GM12878 (cell line): Measurements from ENCODE around the gene DIS3L2. TPM values are rescaled to one million over a fixed set of nuclear protein-coding genes. Genes with fewer than 3 reads are reported as not detected.

Source experiments
- ATAC-seq: fragments of 200-7000 bp; cut with Tn5 transposase; 3 replicates; pipeline ENCODE4 v1.9.1; 2020; ENCODE audit warnings: mild to moderate bottlenecking, moderate library complexity
- BruUV-seq: library from RNA; stranded (reverse); fragments of 400-500 nt; replicated peaks from 2 replicates; lab custom pipeline; 2021; lab: Mats Ljungman, UMichigan
- CTCF ChIA-PET: fragments of 300-600 bp; sonication (Branson Sonifier 250); formaldehyde crosslinking; extraction: SDS; loops from one replicate; lab custom pipeline; 2021; ENCODE audit warnings: inconsistent platforms; lab: Yijun Ruan, JAX
- POLR2A ChIA-PET: fragments of 350-600 bp; formaldehyde crosslinking; extraction: SDS; loops from one replicate; lab custom pipeline; 2021; ENCODE audit warnings: inconsistent platforms; lab: Charles Lee
- RAD21 ChIA-PET: fragments of 300-600 bp; sonication (Branson Sonifier 250); formaldehyde crosslinking; loops from one replicate; lab custom pipeline; 2023; ENCODE audit warnings: antibody characterized with exemption; ENCODE audit not compliant: unreplicated experiment; lab: Charles Lee
- SMC1A ChIA-PET: fragments of 300-600 bp; sonication (Branson Sonifier 250); formaldehyde crosslinking; loops from one replicate; lab custom pipeline; 2023; ENCODE audit not compliant: unreplicated experiment, uncharacterized antibody; lab: Charles Lee
- DNase-seq: peaks from one replicate; pipeline ENCODE4 v3.0.0-alpha.2; 2011; ENCODE audit warnings: low read depth, low spot score
- FAIRE-seq: peaks from 3 replicates; lab custom pipeline; 2011; peaks lifted over from hg19 to GRCh38; lab: Jason Lieb, UNC
- H2AFZ ChIP-seq: 2 replicates; pipeline ENCODE4 v1.6.0; 2011; ENCODE audit warnings: low read depth, low read length, control low read depth; ENCODE audit not compliant: control insufficient read depth
- H3K27ac ChIP-seq: 2 replicates; pipeline ENCODE4 v1.5.1; 2011; ENCODE audit warnings: control low read depth; ENCODE audit not compliant: control insufficient read depth, insufficient read depth
- H3K27me3 ChIP-seq, 2 experiments: replicated peaks in 1 of 2; 2 replicates each; pipeline versions ENCODE4 v1.6.0 to v1.6.1; 2011; ENCODE audit warnings: low read length in 1 of 2; ENCODE audit not compliant: control insufficient read depth in 2 of 2, insufficient read depth in 2 of 2
- H3K36me3 ChIP-seq, 2 experiments: 2 replicates each; pipeline ENCODE4 v1.5.1; 2011; ENCODE audit warnings: low read length in 1 of 2; ENCODE audit not compliant: control insufficient read depth in 2 of 2, insufficient read depth in 2 of 2
- H3K4me1 ChIP-seq: 2 replicates; pipeline ENCODE4 v1.6.1; 2011; ENCODE audit warnings: mild to moderate bottlenecking, low read length, moderate library complexity, mixed read lengths; ENCODE audit not compliant: control insufficient read depth, insufficient read depth
- H3K4me2 ChIP-seq: 2 replicates; pipeline ENCODE4 v1.6.0; 2011; ENCODE audit warnings: control low read depth; ENCODE audit not compliant: control insufficient read depth, insufficient read depth
- H3K4me3 ChIP-seq: fragments of 200-600 bp; sonication (generic); 2 replicates; pipeline ENCODE4 v1.5.1; 2016
- H3K79me2 ChIP-seq: 2 replicates; pipeline ENCODE4 v1.6.0; 2011; ENCODE audit warnings: low read length; ENCODE audit not compliant: control insufficient read depth, insufficient read depth
- H3K9ac ChIP-seq: 2 replicates; pipeline ENCODE4 v1.8.0; 2011; ENCODE audit warnings: low read length, control low read depth, mixed read lengths; ENCODE audit not compliant: control insufficient read depth, insufficient read depth
- H3K9me3 ChIP-seq: replicated peaks from 3 replicates; pipeline ENCODE4 v1.5.1; 2011; ENCODE audit warnings: mild to moderate bottlenecking, low read length; ENCODE audit not compliant: control insufficient read depth, insufficient read depth
- H4K20me1 ChIP-seq: 2 replicates; pipeline ENCODE4 v1.6.0; 2011; ENCODE audit not compliant: control insufficient read depth, insufficient read depth
- ATF2 ChIP-seq: IDR thresholded peaks from 2 replicates; pipeline ENCODE4 v1.6.1; 2012; ENCODE audit warnings: low read length, inconsistent platforms
- CBX5 ChIP-seq: sonication (generic); IDR thresholded peaks from 2 replicates; pipeline ENCODE4 v1.6.1; 2016; ENCODE audit warnings: low read depth, moderate library complexity, mild to moderate bottlenecking, inconsistent platforms
- HDAC2 ChIP-seq: fragments of 200-600 bp; sonication (generic); IDR thresholded peaks from 2 replicates; pipeline ENCODE4 v1.6.1; 2017
- KAT2A ChIP-seq: conservative IDR thresholded peaks from 2 replicates; pipeline ENCODE4 v1.6.1; 2011; ENCODE audit warnings: low read depth, low read length; ENCODE audit not compliant: control insufficient read depth
- MYB ChIP-seq: fragments of 150-350 bp; IDR thresholded peaks from 2 replicates; pipeline ENCODE4 v1.6.1; 2014; ENCODE audit warnings: mild to moderate bottlenecking, low read depth, low read length, borderline replicate concordance
- NRF1 ChIP-seq: conservative IDR thresholded peaks from 2 replicates; pipeline ENCODE4 v1.6.1; 2011; ENCODE audit warnings: mild to moderate bottlenecking, low read depth, low read length, improper control_type of control experiment
- POLR2AphosphoS5 ChIP-seq: IDR thresholded peaks from 2 replicates; pipeline ENCODE4 v1.6.1; 2011; ENCODE audit warnings: mild to moderate bottlenecking, low read length, inconsistent platforms
- RBBP5 ChIP-seq: fragments of 200-600 bp; sonication (generic); conservative IDR thresholded peaks from 2 replicates; pipeline ENCODE4 v1.6.1; 2016
- WRNIP1 ChIP-seq: IDR thresholded peaks from 2 replicates; pipeline ENCODE4 v1.6.1; 2011; ENCODE audit warnings: low read depth, low read length, improper control_type of control experiment, borderline replicate concordance
- WGBS: methylation state at CpG from one replicate; pipeline ENCODE4 v1.1.6; 2016; ENCODE audit warnings: low lambda C conversion rate; ENCODE audit not compliant: insufficient replicate concordance, insufficient coverage; ENCODE audit errors: missing lambda C conversion rate; 5-methylcytosine and 5-hydroxymethylcytosine counted together
- in situ Hi-C: fragments of 300-500 bp; cut with MboI; formaldehyde crosslinking; loops from 9 replicates; pipeline ENCODE4 v1.14.3; 2018; ENCODE audit warnings: mixed read lengths
- intact Hi-C: fragments of 100-400 bp; cut with micrococcal nuclease; formaldehyde crosslinking; loops from one replicate; pipeline ENCODE4 v1.14.2; 2022; ENCODE audit not compliant: unreplicated experiment
- polyA plus RNA-seq, 11 experiments: library from polyadenylated mRNA; depleted of rRNA in 4 of 11; unstranded in 6 of 11; stranded (reverse) in 5 of 11; fragments of >200 nt; fragmentation: Nextera tagmentation in 4 of 11; fragmentation: Illumina TruSeq in 1 of 11; extraction: Ambion mirVana in 4 of 11; extraction: Trizol in 1 of 11; gene quantifications; 1 replicate in 1 of 11; 2 replicates in 10 of 11; pipeline versions ENCODE4 v1.2.1 to v1.2.3, GENCODE V29; 2011 to 2016; ENCODE audit warnings: inconsistent platforms in 2 of 11, missing spikeins in 2 of 11, low read depth in 1 of 11
- total RNA-seq, 4 experiments: library from RNA; depleted of rRNA in 3 of 4; stranded (reverse); fragments of >200 nt in 3 of 4; fragmentation: Illumina TruSeq in 1 of 4; extraction: Trizol in 1 of 4; gene quantifications; 2 replicates each; pipeline versions ENCODE4 v1.2.1 to v1.2.3, GENCODE V29; 2013 to 2021
- TF ChIP-seq, protein P1 (sequence below): fragments of 450-650 bp; IDR thresholded peaks from 2 replicates; pipeline ENCODE4 v1.6.1; 2017; ENCODE audit warnings: mild to moderate bottlenecking, moderate library complexity

Gene DIS3L2
- total and polyA plus RNA-seq, 10 of the 15 experiments (the other 5 are each of a cell fraction or from before 2014, with no cell fraction given), result 3.5 to 27.1 (median 16.0) TPM

GRCh38 chr2:231936491-231936890 is 25.0 kb upstream of the DIS3L2 start:
- ChIA-PET SMC1A (no interaction called here), CTCF (interaction anchor here (1.1 to 8.2 kb wide), 2 partner anchors 9 to 205 kb away, joined by 3 to 32 read pairs; no protein-coding TSS in a partner anchor), POLR2A (no interaction called here), RAD21 (interaction anchor here (0.5 kb wide), 1 partner anchor 19 kb away, joined by 3 read pairs; no protein-coding TSS in a partner anchor)
- no peak for DNase-seq
- H3K4me1 ChIP-seq, result no peaks in the 10 kb centered on the region
- TF ChIP-seq HDAC2 (no peak), KAT2A (no peak), WRNIP1 (no peak), MYB (no peak), POLR2AphosphoS5 (no peak), ATF2 (no peak), NRF1 (no peak), CBX5 (no peak), RBBP5 (no peak)
- TF ChIP-seq, protein P1, sequence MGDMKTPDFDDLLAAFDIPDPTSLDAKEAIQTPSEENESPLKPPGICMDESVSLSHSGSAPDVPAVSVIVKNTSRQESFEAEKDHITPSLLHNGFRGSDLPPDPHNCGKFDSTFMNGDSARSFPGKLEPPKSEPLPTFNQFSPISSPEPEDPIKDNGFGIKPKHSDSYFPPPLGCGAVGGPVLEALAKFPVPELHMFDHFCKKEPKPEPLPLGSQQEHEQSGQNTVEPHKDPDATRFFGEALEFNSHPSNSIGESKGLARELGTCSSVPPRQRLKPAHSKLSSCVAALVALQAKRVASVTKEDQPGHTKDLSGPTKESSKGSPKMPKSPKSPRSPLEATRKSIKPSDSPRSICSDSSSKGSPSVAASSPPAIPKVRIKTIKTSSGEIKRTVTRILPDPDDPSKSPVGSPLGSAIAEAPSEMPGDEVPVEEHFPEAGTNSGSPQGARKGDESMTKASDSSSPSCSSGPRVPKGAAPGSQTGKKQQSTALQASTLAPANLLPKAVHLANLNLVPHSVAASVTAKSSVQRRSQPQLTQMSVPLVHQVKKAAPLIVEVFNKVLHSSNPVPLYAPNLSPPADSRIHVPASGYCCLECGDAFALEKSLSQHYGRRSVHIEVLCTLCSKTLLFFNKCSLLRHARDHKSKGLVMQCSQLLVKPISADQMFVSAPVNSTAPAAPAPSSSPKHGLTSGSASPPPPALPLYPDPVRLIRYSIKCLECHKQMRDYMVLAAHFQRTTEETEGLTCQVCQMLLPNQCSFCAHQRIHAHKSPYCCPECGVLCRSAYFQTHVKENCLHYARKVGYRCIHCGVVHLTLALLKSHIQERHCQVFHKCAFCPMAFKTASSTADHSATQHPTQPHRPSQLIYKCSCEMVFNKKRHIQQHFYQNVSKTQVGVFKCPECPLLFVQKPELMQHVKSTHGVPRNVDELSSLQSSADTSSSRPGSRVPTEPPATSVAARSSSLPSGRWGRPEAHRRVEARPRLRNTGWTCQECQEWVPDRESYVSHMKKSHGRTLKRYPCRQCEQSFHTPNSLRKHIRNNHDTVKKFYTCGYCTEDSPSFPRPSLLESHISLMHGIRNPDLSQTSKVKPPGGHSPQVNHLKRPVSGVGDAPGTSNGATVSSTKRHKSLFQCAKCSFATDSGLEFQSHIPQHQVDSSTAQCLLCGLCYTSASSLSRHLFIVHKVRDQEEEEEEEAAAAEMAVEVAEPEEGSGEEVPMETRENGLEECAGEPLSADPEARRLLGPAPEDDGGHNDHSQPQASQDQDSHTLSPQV, result no peak
- no peak overlapping the region for H3K4me3 ChIP-seq
- in situ Hi-C loops (no loop called here), intact Hi-C loops (no loop called here)
- H4K20me1 ChIP-seq, result no peaks in the 10 kb centered on the region
- no TSS peak for BruUV-seq
- 36% methylated on average over 4 of the region's 4 CpGs for WGBS
- FAIRE-seq, result peak; percentile 61
- H3K9me3 ChIP-seq, result no peaks in the 10 kb centered on the region
- H3K9ac ChIP-seq, result no peak overlapping the region
- H3K36me3 ChIP-seq, result no peaks in the 10 kb centered on the region
- no peaks in the 10 kb centered on the region for H3K79me2 ChIP-seq
- no peak overlapping the region for H3K4me2 ChIP-seq
- no peak for ATAC-seq
- peaks cover 2% of the 10 kb centered on the region in 2 experiments; a peak in 3 of 4 replicates for H3K27me3 ChIP-seq
- no peak overlapping the region for H2AFZ ChIP-seq
- H3K27ac ChIP-seq, result no peak overlapping the region
